Astrocyte (in vitro differentiated cells and primary cell): ENCODE results near the gene CMIP. TPM values are rescaled to one million over a fixed set of nuclear protein-coding genes. Genes with fewer than 3 reads are reported as not detected.

Experiments
- DNase-seq: peaks from one replicate; pipeline ENCODE4 v3.0.0-alpha.2; 2010; ENCODE audit warnings: low read depth
- FAIRE-seq: peaks from 2 replicates; lab custom pipeline; 2011; peaks lifted over from hg19 to GRCh38; lab: Jason Lieb, UNC
- H2AFZ ChIP-seq: 2 replicates; pipeline ENCODE4 v1.6.0; 2012; ENCODE audit warnings: low read depth, low read length, inconsistent platforms
- H3K27ac ChIP-seq: 2 replicates; pipeline ENCODE4 v1.5.1; 2011; ENCODE audit warnings: low read depth, low read length, inconsistent platforms
- H3K27me3 ChIP-seq: 2 replicates; pipeline ENCODE4 v1.6.0; 2011; ENCODE audit warnings: low read length, inconsistent platforms; ENCODE audit not compliant: insufficient read depth
- H3K36me3 ChIP-seq: 2 replicates; pipeline ENCODE4 v1.5.1; 2011; ENCODE audit warnings: low read length, inconsistent platforms; ENCODE audit not compliant: insufficient read depth
- H3K4me1 ChIP-seq: 2 replicates; pipeline ENCODE4 v1.5.1; 2011; ENCODE audit warnings: low read length, inconsistent platforms; ENCODE audit not compliant: insufficient read depth
- H3K4me2 ChIP-seq: 2 replicates; pipeline ENCODE4 v1.6.0; 2012; ENCODE audit warnings: low read length, inconsistent platforms
- H3K4me3 ChIP-seq: 2 replicates; pipeline ENCODE4 v1.5.1; 2011; ENCODE audit warnings: low read depth, mild to moderate bottlenecking, low read length, inconsistent platforms; ENCODE audit not compliant: insufficient read depth
- H3K79me2 ChIP-seq: 2 replicates; pipeline ENCODE4 v1.6.0; 2012; ENCODE audit warnings: mild to moderate bottlenecking, low read length, inconsistent platforms; ENCODE audit not compliant: insufficient read depth
- H3K9ac ChIP-seq: 2 replicates; pipeline ENCODE4 v1.6.0; 2012; ENCODE audit warnings: mild to moderate bottlenecking, low read length, inconsistent platforms
- H3K9me3 ChIP-seq: 2 replicates; pipeline ENCODE4 v1.5.1; 2012; ENCODE audit warnings: low read depth, mild to moderate bottlenecking, low read length, inconsistent platforms; ENCODE audit not compliant: insufficient read depth
- H4K20me1 ChIP-seq: 2 replicates; pipeline ENCODE4 v1.6.0; 2012; ENCODE audit warnings: low read length, inconsistent platforms; ENCODE audit not compliant: insufficient read depth
- H3K27ac Mint-ChIP-seq: one replicate; pipeline ENCODE4 v1.8.0; 2021; ENCODE audit warnings: mild to moderate bottlenecking, mixed read lengths; ENCODE audit not compliant: unreplicated experiment
- H3K27me3 Mint-ChIP-seq: one replicate; pipeline ENCODE4 v1.8.0; 2021; ENCODE audit warnings: low read depth, mixed read lengths; ENCODE audit not compliant: unreplicated experiment
- H3K36me3 Mint-ChIP-seq: one replicate; pipeline ENCODE4 v1.8.0; 2021; ENCODE audit warnings: low read depth, mixed read lengths; ENCODE audit not compliant: unreplicated experiment
- H3K4me1 Mint-ChIP-seq: one replicate; pipeline ENCODE4 v1.8.0; 2021; ENCODE audit warnings: low read depth, mixed read lengths; ENCODE audit not compliant: unreplicated experiment
- H3K4me3 Mint-ChIP-seq: one replicate; pipeline ENCODE4 v1.8.0; 2021; ENCODE audit warnings: mild to moderate bottlenecking, moderate library complexity, mixed read lengths; ENCODE audit not compliant: unreplicated experiment
- H3K9me3 Mint-ChIP-seq: one replicate; pipeline ENCODE4 v1.8.0; 2021; ENCODE audit warnings: mild to moderate bottlenecking, mixed read lengths; ENCODE audit not compliant: unreplicated experiment
- EZH2 ChIP-seq: IDR thresholded peaks from 2 replicates; pipeline ENCODE4 v1.6.1; 2012; ENCODE audit warnings: mild to moderate bottlenecking, low read length, inconsistent platforms; ENCODE audit not compliant: insufficient read depth
- total RNA-seq: library from RNA; stranded (reverse); gene quantifications from 2 replicates; pipeline ENCODE4 v1.2.1, GENCODE V29; 2021
- TF ChIP-seq, protein P1 (sequence below): IDR thresholded peaks from 2 replicates; pipeline ENCODE4 v1.5.1; 2011; ENCODE audit warnings: low read depth, mild to moderate bottlenecking, inconsistent platforms, low read length, moderate library complexity; ENCODE audit not compliant: insufficient read depth

CMIP gene
- total RNA-seq, 1 donor from 2014 or later = 71.5 TPM

DNA sequence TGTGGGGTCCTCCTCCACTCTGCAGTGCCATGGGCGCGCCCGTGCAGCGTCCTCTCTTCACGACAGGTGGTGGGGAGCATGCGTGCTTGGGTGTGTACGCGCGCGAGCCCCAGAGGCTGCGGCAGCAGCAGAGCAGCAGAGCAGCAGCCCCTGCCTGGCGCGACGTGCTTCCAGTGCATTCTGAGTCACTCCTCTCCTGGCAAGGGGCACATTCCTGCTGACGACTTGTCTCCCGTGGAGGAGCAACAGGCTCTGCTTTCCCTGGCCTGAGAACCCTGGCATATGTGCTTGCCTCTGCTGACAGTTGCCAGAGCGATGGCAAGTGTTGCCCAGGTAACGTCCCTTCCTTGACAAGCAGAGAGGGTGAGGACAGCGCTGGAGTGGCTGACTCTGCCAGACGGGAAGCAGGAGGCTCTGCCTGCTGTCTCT, 200.7 kb downstream of the CMIP start:
- TF ChIP-seq, protein P1, sequence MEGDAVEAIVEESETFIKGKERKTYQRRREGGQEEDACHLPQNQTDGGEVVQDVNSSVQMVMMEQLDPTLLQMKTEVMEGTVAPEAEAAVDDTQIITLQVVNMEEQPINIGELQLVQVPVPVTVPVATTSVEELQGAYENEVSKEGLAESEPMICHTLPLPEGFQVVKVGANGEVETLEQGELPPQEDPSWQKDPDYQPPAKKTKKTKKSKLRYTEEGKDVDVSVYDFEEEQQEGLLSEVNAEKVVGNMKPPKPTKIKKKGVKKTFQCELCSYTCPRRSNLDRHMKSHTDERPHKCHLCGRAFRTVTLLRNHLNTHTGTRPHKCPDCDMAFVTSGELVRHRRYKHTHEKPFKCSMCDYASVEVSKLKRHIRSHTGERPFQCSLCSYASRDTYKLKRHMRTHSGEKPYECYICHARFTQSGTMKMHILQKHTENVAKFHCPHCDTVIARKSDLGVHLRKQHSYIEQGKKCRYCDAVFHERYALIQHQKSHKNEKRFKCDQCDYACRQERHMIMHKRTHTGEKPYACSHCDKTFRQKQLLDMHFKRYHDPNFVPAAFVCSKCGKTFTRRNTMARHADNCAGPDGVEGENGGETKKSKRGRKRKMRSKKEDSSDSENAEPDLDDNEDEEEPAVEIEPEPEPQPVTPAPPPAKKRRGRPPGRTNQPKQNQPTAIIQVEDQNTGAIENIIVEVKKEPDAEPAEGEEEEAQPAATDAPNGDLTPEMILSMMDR = no peak
- TF ChIP-seq EZH2 = no peak
- Mint-ChIP-seq H3K4me3 (no peak overlapping the region), H3K27me3 (no peaks in the 10 kb centered on the region), H3K36me3 (peaks cover 6% of the 10 kb centered on the region), H3K27ac (peak overlapping the region; percentile 86), H3K9me3 (no peaks in the 10 kb centered on the region), H3K4me1 (peaks cover 22% of the 10 kb centered on the region)
- H3K27me3 ChIP-seq = no peaks in the 10 kb centered on the region
- H3K4me3 ChIP-seq = no peak overlapping the region
- peak overlapping the region; percentile 75 for H3K4me2 ChIP-seq
- DNase-seq (peak; percentile 97), FAIRE-seq (no peak)
- peak overlapping the region; percentile 63 for H3K9ac ChIP-seq
- peaks cover 70% of the 10 kb centered on the region for H4K20me1 ChIP-seq
- H3K27ac ChIP-seq = peak overlapping the region; percentile 66
- H3K9me3 ChIP-seq = no peaks in the 10 kb centered on the region
- H2AFZ ChIP-seq = no peak overlapping the region
- peaks cover 4% of the 10 kb centered on the region for H3K36me3 ChIP-seq
- peaks cover 22% of the 10 kb centered on the region for H3K4me1 ChIP-seq
- H3K79me2 ChIP-seq = peaks cover 31% of the 10 kb centered on the region

DNA sequence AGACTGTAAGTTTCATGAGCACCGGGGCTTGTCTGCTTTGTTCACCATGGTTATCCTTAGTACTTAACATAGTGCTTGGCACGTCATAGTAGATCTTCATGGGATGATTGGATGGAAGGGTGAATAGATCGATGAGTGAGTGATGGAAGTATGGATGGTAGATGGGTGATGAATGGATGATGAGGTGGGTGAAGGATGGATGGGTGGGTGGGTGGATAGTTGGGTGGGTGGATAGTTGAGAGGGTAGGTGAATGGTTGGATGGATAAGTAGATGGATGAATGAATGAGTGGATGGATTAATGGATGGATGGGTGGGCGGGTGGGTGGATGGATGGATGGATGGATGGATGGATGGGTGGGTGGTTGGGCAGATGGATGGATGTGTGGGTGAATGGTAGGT, 201.3 kb downstream of the CMIP start:
- no peaks in the 10 kb centered on the region for H3K9me3 ChIP-seq
- H3K4me3 ChIP-seq = no peak overlapping the region
- no peaks in the 10 kb centered on the region for H3K27me3 ChIP-seq
- peaks cover 37% of the 10 kb centered on the region for H3K79me2 ChIP-seq
- Mint-ChIP-seq H3K4me1 (peaks cover 23% of the 10 kb centered on the region), H3K27me3 (no peaks in the 10 kb centered on the region), H3K36me3 (peaks cover 7% of the 10 kb centered on the region), H3K9me3 (no peaks in the 10 kb centered on the region), H3K4me3 (no peak overlapping the region), H3K27ac (peak overlapping the region; percentile 86)
- peaks cover 70% of the 10 kb centered on the region for H4K20me1 ChIP-seq
- DNase-seq = no peak
- no peak overlapping the region for H2AFZ ChIP-seq
- FAIRE-seq = no peak
- peak overlapping the region; percentile 63 for H3K9ac ChIP-seq
- H3K27ac ChIP-seq = peak overlapping the region; percentile 66
- H3K36me3 ChIP-seq = peaks cover 4% of the 10 kb centered on the region
- TF ChIP-seq EZH2 = no peak
- TF ChIP-seq, protein P1 = no peak
- peaks cover 22% of the 10 kb centered on the region for H3K4me1 ChIP-seq
- peak overlapping the region; percentile 75 for H3K4me2 ChIP-seq

DNA sequence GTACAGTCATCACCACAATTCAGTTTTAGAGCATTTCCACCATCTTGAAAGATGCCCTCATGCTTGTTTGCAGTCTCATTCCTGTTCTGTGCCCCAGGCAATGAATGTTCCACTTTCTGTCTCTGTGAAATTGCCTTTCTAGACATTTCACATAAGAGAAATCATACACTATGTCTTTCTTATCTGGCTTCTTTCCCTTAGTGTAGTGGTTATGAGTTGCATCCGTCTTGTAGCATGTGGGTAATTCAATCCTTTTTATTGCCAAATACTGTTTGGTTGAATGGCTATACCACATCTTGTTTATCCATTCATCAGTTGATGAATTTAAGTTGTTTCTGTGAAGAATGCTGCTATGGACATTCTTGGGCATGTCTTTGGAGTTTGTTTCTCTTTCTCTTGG, 202.0 kb downstream of the CMIP start:
- Histone ChIP-seq H3K4me2 (no peak overlapping the region), H3K9ac (no peak overlapping the region)
- no peak for FAIRE-seq

More for the DNA sequence above, 202.0 kb downstream of the CMIP start:
- Histone ChIP-seq H3K4me3 (no peak overlapping the region), H3K27me3 (no peaks in the 10 kb centered on the region), H3K9me3 (no peaks in the 10 kb centered on the region), H4K20me1 (peaks cover 68% of the 10 kb centered on the region), H3K79me2 (peaks cover 37% of the 10 kb centered on the region), H3K4me1 (peaks cover 22% of the 10 kb centered on the region), H3K36me3 (peaks cover 4% of the 10 kb centered on the region), H2AFZ (no peak overlapping the region), H3K27ac (no peak overlapping the region)
- Mint-ChIP-seq H3K4me1 (peaks cover 23% of the 10 kb centered on the region), H3K27me3 (no peaks in the 10 kb centered on the region), H3K4me3 (peak overlapping the region; percentile 2), H3K36me3 (peaks cover 7% of the 10 kb centered on the region), H3K27ac (no peak overlapping the region), H3K9me3 (no peaks in the 10 kb centered on the region)
- no peak for TF ChIP-seq EZH2
- TF ChIP-seq, protein P1 = no peak
- peak; percentile 82 for DNase-seq
